ENCODE results near the gene IQGAP2. TPM values are rescaled to one million over a fixed set of nuclear protein-coding genes. Genes with fewer than 3 reads are reported as not detected.

Gene IQGAP2
- total and polyA plus RNA-seq, 2 donors (not counting 1 experiment from before 2014, with no cell fraction given) = 8.1 to 15.0 TPM

GRCh38 chr5:76455531-76456133 is 52.5 kb downstream of the IQGAP2 start:
- Histone ChIP-seq H4K20me1 (ENCODE audit: control insufficient read depth, insufficient read depth, low read length, poor library complexity, severe bottlenecking) (no peaks in the 10 kb centered on the region), H3K79me2 (ENCODE audit: control insufficient read depth, insufficient read depth, low read length) (peaks cover 5% of the 10 kb centered on the region), H3K4me2 (replicated peaks; ENCODE audit: low read depth, low read length, poor library complexity, severe bottlenecking) (no peak overlapping the region), H3K9me3 (ENCODE audit: control extremely low read depth in 1 of 3, control insufficient read depth in 2 of 3, insufficient read depth in 1 of 3, low read length in 2 of 3) (no peaks in the 10 kb centered on the region), H3K4me1 (ENCODE audit: control insufficient read depth in 2 of 2, insufficient read depth in 2 of 2, low read length in 2 of 2) (peaks cover 0 to 7% of the 10 kb centered on the region in 2 donors), H2AFZ (ENCODE audit: insufficient read depth, low read depth, low read length, poor library complexity, severe bottlenecking) (no peak overlapping the region), H3K27ac (ENCODE audit: low read length in 2 of 2) (no peak overlapping the region), H3K36me3 (replicated peaks in 1 of 2; ENCODE audit: control extremely low read depth in 1 of 2, control insufficient read depth in 1 of 2, extremely low read depth in 1 of 2, insufficient read depth in 2 of 2, low read length in 1 of 2) (no peaks in the 10 kb centered on the region), H3K9ac (ENCODE audit: low read length) (no peak overlapping the region), H3K4me3 (ENCODE audit: control extremely low read depth in 1 of 5, extremely low read depth in 1 of 5, insufficient read depth in 1 of 5, low read depth in 2 of 5, low read length in 4 of 5) (no peak overlapping the region), H3K27me3 (replicated peaks in 1 of 4; ENCODE audit: control extremely low read depth in 1 of 4, control insufficient read depth in 3 of 4, insufficient read depth in 4 of 4, low read length in 3 of 4) (no peaks in the 10 kb centered on the region)
- TF ChIP-seq EZH2 (IDR thresholded peaks at IDR 0.05; ENCODE audit: borderline replicate concordance, insufficient read depth, low read depth, low read length, poor library complexity, severe bottlenecking) = no peak
- no peak for TF ChIP-seq CTCF (IDR thresholded peaks at IDR 0.05)
- no peaks in the 10 kb centered on the region for H3K27me3 Mint-ChIP-seq
- POLR2A ChIA-PET = no interaction called here
- no peaks in the 10 kb centered on the region for H3K9me3 Mint-ChIP-seq (ENCODE audit: insufficient read depth)
- no peak overlapping the region for H3K27ac Mint-ChIP-seq
- ATAC-seq (ENCODE audit: low read depth) (no peak), DNase-seq (no peak)
- H3K4me3 Mint-ChIP-seq = no peak overlapping the region
- H3K4me1 Mint-ChIP-seq = peaks cover 8% of the 10 kb centered on the region
- WGBS (ENCODE audit: insufficient coverage) = 59% methylated on average over 2 of the region's 4 CpGs
- intact Hi-C loops (cut with micrococcal nuclease) = no loop called here
- CTCF ChIA-PET = no interaction called here

- ChIA-PET CTCF (no interaction called here), POLR2A (no interaction called here)
- no peak for DNase-seq
- Mint-ChIP-seq H3K27me3 (no peaks in the 10 kb centered on the region), H3K4me1 (peaks cover 2% of the 10 kb centered on the region), H3K4me3 (no peak overlapping the region), H3K27ac (no peak overlapping the region), H3K9me3 (ENCODE audit: insufficient read depth) (no peaks in the 10 kb centered on the region)
- Histone ChIP-seq H3K4me2 (replicated peaks; ENCODE audit: low read depth, low read length, poor library complexity, severe bottlenecking) (no peak overlapping the region), H3K27me3 (replicated peaks in 1 of 4; ENCODE audit: control extremely low read depth in 1 of 4, control insufficient read depth in 3 of 4, insufficient read depth in 4 of 4, low read length in 3 of 4) (no peaks in the 10 kb centered on the region), H3K36me3 (replicated peaks in 1 of 2; ENCODE audit: control extremely low read depth in 1 of 2, control insufficient read depth in 1 of 2, extremely low read depth in 1 of 2, insufficient read depth in 2 of 2, low read length in 1 of 2) (no peaks in the 10 kb centered on the region), H2AFZ (ENCODE audit: insufficient read depth, low read depth, low read length, poor library complexity, severe bottlenecking) (no peak overlapping the region), H3K79me2 (ENCODE audit: control insufficient read depth, insufficient read depth, low read length) (peaks cover 2% of the 10 kb centered on the region), H3K27ac (ENCODE audit: low read length in 2 of 2) (no peak overlapping the region), H3K4me1 (ENCODE audit: control insufficient read depth in 2 of 2, insufficient read depth in 2 of 2, low read length in 2 of 2) (peaks cover 0 to 1% of the 10 kb centered on the region in 2 donors), H4K20me1 (ENCODE audit: control insufficient read depth, insufficient read depth, low read length, poor library complexity, severe bottlenecking) (no peaks in the 10 kb centered on the region), H3K4me3 (ENCODE audit: control extremely low read depth in 1 of 5, extremely low read depth in 1 of 5, insufficient read depth in 1 of 5, low read depth in 2 of 5, low read length in 4 of 5) (no peak overlapping the region), H3K9me3 (ENCODE audit: control extremely low read depth in 1 of 3, control insufficient read depth in 2 of 3, insufficient read depth in 1 of 3, low read length in 2 of 3) (no peaks in the 10 kb centered on the region), H3K9ac (ENCODE audit: low read length) (no peak overlapping the region)
- intact Hi-C loops (cut with micrococcal nuclease) = no loop called here
- ATAC-seq (ENCODE audit: low read depth) = no peak
- TF ChIP-seq EZH2 (IDR thresholded peaks at IDR 0.05; ENCODE audit: borderline replicate concordance, insufficient read depth, low read depth, low read length, poor library complexity, severe bottlenecking) (no peak), CTCF (IDR thresholded peaks at IDR 0.05) (no peak)
- 86% methylated on average over 3 of the region's 4 CpGs for WGBS (ENCODE audit: insufficient coverage)
These were observed 53.2 kb downstream of the IQGAP2 start for GRCh38 chr5:76456258-76456657.
